ENCODE results near the gene FRG1. TPM values are rescaled to one million over a fixed set of nuclear protein-coding genes. Genes with fewer than 3 reads are reported as not detected.
"Not testable (repeated sequence)": the region's sequence is repeated elsewhere in the genome, so short reads cannot be mapped to it uniquely, and the experiment has no call there.

The FRG1 gene
- 10 to 100 TPM; 53.4 to 62.3 (median 58.1) TPM for total RNA-seq
- 68.1 TPM for total RNA-seq (2013)

- H3K4me1 Mint-ChIP-seq, result peaks cover 42 to 46% of the 10 kb centered on the region in 2 donors
- intact Hi-C loops (cut with micrococcal nuclease), result no loop called here
These were observed at the start of gene FRG1 for GRCh38 chr4:189940178-189941004. Gene FRG1 (plus strand): TSS chr4:189940872. CDS start chr4:189941010, 138 bp downstream.

GRCh38 chr4:189897667-189898066 is 43.0 kb upstream of the FRG1 start:
- ATAC-seq, result no peak
- Mint-ChIP-seq H3K4me1 (no peaks in the 10 kb centered on the region), H3K4me3 (no peak overlapping the region), H3K36me3 (peaks cover 8% of the 10 kb centered on the region), H3K9me3 (peaks cover 7 to 14% of the 10 kb centered on the region in 2 donors), H3K27me3 (ENCODE audit: low read depth in 2 of 2) (peaks cover 0 to 3% of the 10 kb centered on the region in 2 donors), H3K27ac (no peak overlapping the region)
- Histone ChIP-seq H3K36me3 (ENCODE audit: control insufficient read depth, insufficient read depth, low read length) (no peaks in the 10 kb centered on the region), H3K27ac (ENCODE audit: low read length) (no peak overlapping the region), H3K9me3 (ENCODE audit: control insufficient read depth, insufficient read depth, low read length) (no peaks in the 10 kb centered on the region), H3K27me3 (ENCODE audit: control insufficient read depth, insufficient read depth, low read length) (no peaks in the 10 kb centered on the region), H3K4me1 (ENCODE audit: control insufficient read depth, insufficient read depth, low read length) (no peaks in the 10 kb centered on the region), H3K4me3 (ENCODE audit: low read length) (no peak overlapping the region)
- 82% methylated on average over 2 of the region's 3 CpGs for WGBS (ENCODE audit: insufficient coverage)
- no peak for DNase-seq
- intact Hi-C loops (cut with micrococcal nuclease), result no loop called here
- no peak for TF ChIP-seq CTCF (IDR thresholded peaks at IDR 0.05)

More at GRCh38 chr4:189940178-189941004, at the start of gene FRG1:
- ATAC-seq (peak; percentile 93 to 99 (median 96)), DNase-seq (peak; percentile 97 to 98)
- 3% methylated on average over 70 of the region's 70 CpGs for WGBS (ENCODE audit: insufficient coverage)
- TF ChIP-seq CTCF (IDR thresholded peaks at IDR 0.05), result peak; percentile 67
- Mint-ChIP-seq H3K4me3 (peak within 1 kb of the TSS; percentile 95), H3K36me3 (peaks cover 10% of the 10 kb centered on the region), H3K9me3 (peaks cover 0 to 5% of the 10 kb centered on the region in 2 donors), H3K27ac (peak within 1 kb of the TSS; percentile 89 to 99), H3K27me3 (ENCODE audit: low read depth in 2 of 2) (no peaks in the 10 kb centered on the region)
- no peaks in the 10 kb centered on the region for H3K9me3 ChIP-seq (ENCODE audit: control insufficient read depth, insufficient read depth, low read length)
- H3K4me1 ChIP-seq (ENCODE audit: control insufficient read depth, insufficient read depth, low read length), result peaks cover 11% of the 10 kb centered on the region
- H3K36me3 ChIP-seq (ENCODE audit: control insufficient read depth, insufficient read depth, low read length), result peaks cover 2% of the 10 kb centered on the region
- peak within 1 kb of the TSS; percentile 61 for H3K4me3 ChIP-seq (ENCODE audit: low read length)
- H3K27ac ChIP-seq (ENCODE audit: low read length), result peak within 1 kb of the TSS; percentile 86
- no peaks in the 10 kb centered on the region for H3K27me3 ChIP-seq (ENCODE audit: control insufficient read depth, insufficient read depth, low read length)

- H3K27ac ChIP-seq (ENCODE audit: low read length); H3K36me3 Mint-ChIP-seq; H3K27me3 ChIP-seq (ENCODE audit: control insufficient read depth, insufficient read depth, low read length); H3K4me1 Mint-ChIP-seq; H3K4me3 Mint-ChIP-seq; H3K27me3 Mint-ChIP-seq (ENCODE audit: low read depth in 2 of 2); H3K36me3 ChIP-seq (ENCODE audit: control insufficient read depth, insufficient read depth, low read length); H3K9me3 ChIP-seq (ENCODE audit: control insufficient read depth, insufficient read depth, low read length); H3K27ac Mint-ChIP-seq; H3K4me3 ChIP-seq (ENCODE audit: low read length); H3K4me1 ChIP-seq (ENCODE audit: control insufficient read depth, insufficient read depth, low read length); DNase-seq; ATAC-seq; intact Hi-C loops (cut with micrococcal nuclease): not testable (repeated sequence)
- 80% methylated on average over 1 of the region's 3 CpGs for WGBS (ENCODE audit: insufficient coverage)
- peaks cover 7 to 14% of the 10 kb centered on the region in 2 donors for H3K9me3 Mint-ChIP-seq
These were observed 41.1 kb upstream of the FRG1 start for GRCh38 chr4:189899481-189900015.

GRCh38 chr4:189904420-189905027 is 36.1 kb upstream of the FRG1 start:
- H3K4me1 Mint-ChIP-seq; H3K4me3 Mint-ChIP-seq; H3K27ac ChIP-seq (ENCODE audit: low read length); H3K4me1 ChIP-seq (ENCODE audit: control insufficient read depth, insufficient read depth, low read length); H3K36me3 Mint-ChIP-seq; H3K36me3 ChIP-seq (ENCODE audit: control insufficient read depth, insufficient read depth, low read length); intact Hi-C loops (cut with micrococcal nuclease); H3K27me3 Mint-ChIP-seq (ENCODE audit: low read depth in 2 of 2); H3K27ac Mint-ChIP-seq; H3K9me3 Mint-ChIP-seq; H3K4me3 ChIP-seq (ENCODE audit: low read length); H3K27me3 ChIP-seq (ENCODE audit: control insufficient read depth, insufficient read depth, low read length); H3K9me3 ChIP-seq (ENCODE audit: control insufficient read depth, insufficient read depth, low read length): not testable (repeated sequence)
- TF ChIP-seq CTCF (IDR thresholded peaks at IDR 0.05), result peak; percentile 67
- DNase-seq, result peak in 1 of 2 donors; percentile 74
- WGBS (ENCODE audit: insufficient coverage), result 44% methylated on average over 6 of the region's 6 CpGs
- ATAC-seq, result peak in 2 of 3 donors; percentile 52 to 54
